NB4 (cell line): ENCODE measurements around the gene LMOD1.
"Not testable (repeated sequence)": the region's sequence is repeated elsewhere in the genome, so short reads cannot be mapped to it uniquely, and the experiment has no call there.

ENCODE experiments used
- DNase-seq: peaks from one replicate; pipeline ENCODE4 v3.0.0; 2010; ENCODE audit warnings: low read depth
- H3K4me3 ChIP-seq: one replicate; pipeline ENCODE4 v1.5.1; 2011; ENCODE audit warnings: mild to moderate bottlenecking, low read depth, low read length, moderate library complexity
- CTCF ChIP-seq: IDR thresholded peaks from one replicate; pipeline ENCODE4 v1.5.1; 2012; ENCODE audit warnings: low read depth, low read length
- MAX ChIP-seq: IDR thresholded peaks from 2 replicates; pipeline ENCODE4 v1.6.1; 2011; ENCODE audit warnings: low read depth, low read length
- MYC ChIP-seq: IDR thresholded peaks from 2 replicates; pipeline ENCODE4 v1.6.1; 2011; ENCODE audit warnings: low read depth, low read length
- POLR2A ChIP-seq: IDR thresholded peaks from 2 replicates; pipeline ENCODE4 v1.6.1; 2011; ENCODE audit warnings: mild to moderate bottlenecking; ENCODE audit not compliant: insufficient read length; ENCODE audit errors: extremely low read depth

The LMOD1 gene

GRCh38 chr1:201874672-201875071 lies 71.7 kb downstream of the LMOD1 start:
- no peak overlapping the region for H3K4me3 ChIP-seq
- DNase-seq = no peak
- TF ChIP-seq MYC (no peak), POLR2A (no peak), CTCF (no peak), MAX (no peak)

GRCh38 chr1:201870397-201870796 lies 76.0 kb downstream of the LMOD1 start:
- TF ChIP-seq MYC (no peak), MAX (no peak), POLR2A (no peak), CTCF (no peak)
- no peak for DNase-seq
- H3K4me3 ChIP-seq = no peak overlapping the region

- no peak overlapping the region for H3K4me3 ChIP-seq
- no peak for DNase-seq
- no peak for TF ChIP-seq MAX
- no peak for TF ChIP-seq MYC
- no peak for TF ChIP-seq CTCF
- no peak for TF ChIP-seq POLR2A
Observed at GRCh38 chr1:201861448-201861847, 84.9 kb downstream of the LMOD1 start.

- no peak for TF ChIP-seq CTCF
- H3K4me3 ChIP-seq = no peak overlapping the region
- no peak for DNase-seq
Observed at GRCh38 chr1:201859424-201859823, 86.9 kb downstream of the LMOD1 start.

GRCh38 chr1:201856722-201857121 lies 89.6 kb downstream of the LMOD1 start:
- DNase-seq, H3K4me3 ChIP-seq: not testable (repeated sequence)

- DNase-seq = no peak
- no peak overlapping the region for H3K4me3 ChIP-seq
- no peak for TF ChIP-seq CTCF
Observed at GRCh38 chr1:201851949-201852348, 94.4 kb downstream of the LMOD1 start.

- no peak for TF ChIP-seq CTCF
- no peak for DNase-seq
- no peak overlapping the region for H3K4me3 ChIP-seq
Observed at GRCh38 chr1:201850053-201850397, 96.3 kb downstream of the LMOD1 start.
